Heart left ventricle (tissue), 16 donors: ENCODE data around the gene ELMOD1. TPM values are rescaled to one million over a fixed set of nuclear protein-coding genes. Genes with fewer than 3 reads are reported as not detected.

Experiments
- ATAC-seq, 4 donors: fragments of 200-7000 bp; cut with Tn5 transposase; one replicate each; pipeline ENCODE4 v1.9.1; 2020 to 2022; ENCODE audit warnings: moderate library complexity in 4 of 4, mild to moderate bottlenecking in 3 of 4, moderate number of reproducible peaks in 1 of 4
- DNase-seq, 5 donors: peaks; one replicate each; pipeline ENCODE4 v3.0.0-alpha.2; 2020
- H3K27ac ChIP-seq, 12 donors: fragments of 200-600 bp; sonication (generic) in 4 of 12; one replicate each; pipeline versions ENCODE4 v1.5.0 to v1.8.0; 2016 to 2022; ENCODE audit warnings: mild to moderate bottlenecking in 2 of 12
- H3K27me3 ChIP-seq, 9 donors: fragments of 200-600 bp; sonication (generic) in 2 of 9; one replicate each; pipeline versions ENCODE4 v1.5.1 to v1.8.0; 2016 to 2022; ENCODE audit warnings: mild to moderate bottlenecking in 3 of 9
- H3K36me3 ChIP-seq, 9 donors: fragments of 200-600 bp; sonication (generic) in 2 of 9; one replicate each; pipeline versions ENCODE4 v1.5.0 to v1.8.0; 2018 to 2022; ENCODE audit warnings: mild to moderate bottlenecking in 2 of 9
- H3K4me1 ChIP-seq, 12 donors: fragments of 200-600 bp; sonication (generic) in 4 of 12; one replicate each; pipeline versions ENCODE4 v1.5.0 to v1.8.0; 2016 to 2022; ENCODE audit warnings: mild to moderate bottlenecking in 3 of 12
- H3K4me3 ChIP-seq, 12 donors: fragments of 200-600 bp; sonication (generic) in 4 of 12; one replicate each; pipeline versions ENCODE4 v1.5.0 to v1.8.0; 2017 to 2022; ENCODE audit warnings: mild to moderate bottlenecking in 9 of 12, moderate library complexity in 4 of 12
- H3K9me3 ChIP-seq, 12 donors: fragments of 200-600 bp; sonication (generic) in 4 of 12; one replicate each; pipeline versions ENCODE4 v1.5.0 to v1.8.0; 2016 to 2022; ENCODE audit warnings: mild to moderate bottlenecking in 1 of 12
- CTCF ChIP-seq, 12 donors: fragments of 200-600 bp; sonication (generic) in 4 of 12; IDR thresholded peaks; one replicate each; pipeline versions ENCODE4 v1.5.0 to v1.8.0; 2018 to 2022; ENCODE audit warnings: antibody characterized with exemption in 12 of 12, mild to moderate bottlenecking in 5 of 12
- POLR2A ChIP-seq, 2 donors: fragments of 450-650 bp; IDR thresholded peaks; one replicate each; pipeline ENCODE4 v1.6.1; 2017; ENCODE audit warnings: antibody characterized with exemption in 2 of 2, mild to moderate bottlenecking in 2 of 2, moderate library complexity in 2 of 2
- WGBS, 4 donors: extraction: QIAGEN DNeasy Blood & Tissue Kit in 2 of 4; methylation state at CpG; one replicate each; pipeline versions ENCODE4 v1.1.5 to v1.1.7; 2013 to 2018; 5-methylcytosine and 5-hydroxymethylcytosine counted together
- intact Hi-C, 10 donors: fragments of 100-400 bp; cut with DNase I; formaldehyde crosslinking; loops; one replicate each; pipeline versions ENCODE4 v1.11.1 to v1.14.2; 2022
- polyA plus RNA-seq, 2 donors: library from polyadenylated mRNA; stranded (reverse); fragments of 200-250 nt; gene quantifications; one replicate each; pipeline ENCODE4 v1.2.3, GENCODE V29; 2013
- total RNA-seq, 9 donors: library from RNA; depleted of rRNA in 2 of 9; stranded (reverse); fragments of >200 nt in 2 of 9; fragmentation: NEBNext Ultra II Directional in 3 of 9; extraction: Animal tissue kit (Norgen Biotek cat#: 25700) in 3 of 9; gene quantifications; one replicate each; pipeline versions ENCODE4 v1.1.0 to v1.2.4, GENCODE V29; 2016 to 2023
- donor health status: ischemic (EF 13 %, LVEDD 7.1; RV severe dilation, severe dysfunction).
- donor health status: healthy with polysubstance abuse.
- donor health status: DM: no; HTN: yes; CAD: no.
- donor health status: DM: no; HTN: no; CAD: no.
- donor health status: ischemic (EF 25% LVEDD 6.9; RV normal size, moderate dysfunction).
- donor health status: ischemic (EF 25% LVEDD 5.7; RV mildly dilated, moderate dysfunction).
- donor health status: healthy.
- donor health status: DM: yes; HTN: yes; CAD: no.
- donor health status: ischemic (EF 35%, LVEDD 5.7; RV mildly dilated, moderate dysfunction).
- donor health status: nonischemic (EF 11% LVEDD 7.7; RV severe dilation, severe dysfunction).
- donor health status: DM: yes; HTN: yes; CAD: no.
- donor health status: PGD.
- donor health status: ischemic (EF 29% LVEDD 5.4; RV normal size, mild dysfunction).
- donor health status: nonischemic (EF 23%, LVEDD 6.1; RV moderate dilation, normal function).

ELMOD1 gene
- total and polyA plus RNA-seq, 11 donors: 0.12 to 0.75 (median 0.30) TPM; not detected in 2

- peaks cover 0 to under 1% (median 0%) of the 10 kb centered on the region in 12 donors for H3K4me1 ChIP-seq
- TF ChIP-seq POLR2A (IDR thresholded peaks at IDR 0.05) (no peak), CTCF (IDR thresholded peaks at IDR 0.05) (peak in 3 of 12 donors; percentile 8 to 32 (median 22))
- ATAC-seq (no peak), DNase-seq (no peak)
- no peaks in the 10 kb centered on the region for H3K27me3 ChIP-seq
- 90 to 92% (median 91%) methylated on average over 2 of the region's 2 CpGs for WGBS, 4 donors
- no peaks in the 10 kb centered on the region for H3K36me3 ChIP-seq
- no peak overlapping the region for H3K27ac ChIP-seq
- intact Hi-C loops: no loop called here
- no peaks in the 10 kb centered on the region for H3K9me3 ChIP-seq
- no peak overlapping the region for H3K4me3 ChIP-seq
These were observed 92.9 kb downstream of the ELMOD1 start for GRCh38 chr11:107683807-107684206.

GRCh38 chr11:107688322-107688918, 97.5 kb downstream of the ELMOD1 start:
- 63 to 71% (median 68%) methylated on average over 6 of the region's 6 CpGs for WGBS, 4 donors
- H3K4me1 ChIP-seq: peaks cover 0 to 7% (median 0%) of the 10 kb centered on the region in 12 donors
- H3K27ac ChIP-seq: no peak overlapping the region
- H3K4me3 ChIP-seq: no peak overlapping the region
- H3K9me3 ChIP-seq: no peaks in the 10 kb centered on the region
- no peaks in the 10 kb centered on the region for H3K27me3 ChIP-seq
- no peak for ATAC-seq
- intact Hi-C loops: loop anchor here in 7 of 10 donors (2.0 to 5.0 kb wide), 3 partner anchors 111 to 126 kb away; no protein-coding TSS in a partner anchor
- DNase-seq: no peak
- no peaks in the 10 kb centered on the region for H3K36me3 ChIP-seq
- no peak for TF ChIP-seq POLR2A (IDR thresholded peaks at IDR 0.05)
- TF ChIP-seq CTCF (IDR thresholded peaks at IDR 0.05): no peak

GRCh38 chr11:107689317-107690202, 98.6 kb downstream of the ELMOD1 start:
- H3K9me3 ChIP-seq: no peaks in the 10 kb centered on the region
- intact Hi-C loops: loop anchor here (1.0 to 5.0 kb wide), 5 partner anchors 112 to 127 kb away; no protein-coding TSS in a partner anchor
- DNase-seq (peak in 4 of 5 donors; percentile 47 to 63 (median 58)), ATAC-seq (peak; percentile 37 to 80 (median 76))
- H3K36me3 ChIP-seq: no peaks in the 10 kb centered on the region
- WGBS, 4 donors: 46 to 52% (median 48%) methylated on average over 11 of the region's 11 CpGs
- peaks cover 0 to 7% (median 0%) of the 10 kb centered on the region in 12 donors for H3K4me1 ChIP-seq
- TF ChIP-seq CTCF (IDR thresholded peaks at IDR 0.05) (peak; percentile 28 to 75 (median 64)), POLR2A (IDR thresholded peaks at IDR 0.05) (no peak)
- H3K27me3 ChIP-seq: peaks cover 0 to 2% (median 0%) of the 10 kb centered on the region in 9 donors
- H3K27ac ChIP-seq: no peak overlapping the region
- peak overlapping the region in 2 of 12 donors; percentile 19 to 31 for H3K4me3 ChIP-seq
